GM12878 (cell line): Measurements from ENCODE around the gene OR10H1. TPM values are rescaled to one million over a fixed set of nuclear protein-coding genes. Genes with fewer than 3 reads are reported as not detected.

Experiments
- ATAC-seq: fragments of 200-7000 bp; cut with Tn5 transposase; 3 replicates; pipeline ENCODE4 v1.9.1; 2020; ENCODE audit warnings: mild to moderate bottlenecking, moderate library complexity
- BruUV-seq: library from RNA; stranded (reverse); fragments of 400-500 nt; replicated peaks from 2 replicates; lab custom pipeline; 2021; lab: Mats Ljungman, UMichigan
- CTCF ChIA-PET: fragments of 300-600 bp; sonication (Branson Sonifier 250); formaldehyde crosslinking; extraction: SDS; loops from one replicate; lab custom pipeline; 2021; ENCODE audit warnings: inconsistent platforms; lab: Yijun Ruan, JAX
- POLR2A ChIA-PET: fragments of 350-600 bp; formaldehyde crosslinking; extraction: SDS; loops from one replicate; lab custom pipeline; 2021; ENCODE audit warnings: inconsistent platforms; lab: Charles Lee
- RAD21 ChIA-PET: fragments of 300-600 bp; sonication (Branson Sonifier 250); formaldehyde crosslinking; loops from one replicate; lab custom pipeline; 2023; ENCODE audit warnings: antibody characterized with exemption; ENCODE audit not compliant: unreplicated experiment; lab: Charles Lee
- SMC1A ChIA-PET: fragments of 300-600 bp; sonication (Branson Sonifier 250); formaldehyde crosslinking; loops from one replicate; lab custom pipeline; 2023; ENCODE audit not compliant: unreplicated experiment, uncharacterized antibody; lab: Charles Lee
- DNase-seq: peaks from one replicate; pipeline ENCODE4 v3.0.0-alpha.2; 2011; ENCODE audit warnings: low read depth, low spot score
- FAIRE-seq: peaks from 3 replicates; lab custom pipeline; 2011; peaks lifted over from hg19 to GRCh38; lab: Jason Lieb, UNC
- H2AFZ ChIP-seq: 2 replicates; pipeline ENCODE4 v1.6.0; 2011; ENCODE audit warnings: low read depth, low read length, control low read depth; ENCODE audit not compliant: control insufficient read depth
- H3K27ac ChIP-seq: 2 replicates; pipeline ENCODE4 v1.5.1; 2011; ENCODE audit warnings: control low read depth; ENCODE audit not compliant: control insufficient read depth, insufficient read depth
- H3K27me3 ChIP-seq, 2 experiments: replicated peaks in 1 of 2; 2 replicates each; pipeline versions ENCODE4 v1.6.0 to v1.6.1; 2011; ENCODE audit warnings: low read length in 1 of 2; ENCODE audit not compliant: control insufficient read depth in 2 of 2, insufficient read depth in 2 of 2
- H3K36me3 ChIP-seq, 2 experiments: 2 replicates each; pipeline ENCODE4 v1.5.1; 2011; ENCODE audit warnings: low read length in 1 of 2; ENCODE audit not compliant: control insufficient read depth in 2 of 2, insufficient read depth in 2 of 2
- H3K4me1 ChIP-seq: 2 replicates; pipeline ENCODE4 v1.6.1; 2011; ENCODE audit warnings: mild to moderate bottlenecking, low read length, moderate library complexity, mixed read lengths; ENCODE audit not compliant: control insufficient read depth, insufficient read depth
- H3K4me2 ChIP-seq: 2 replicates; pipeline ENCODE4 v1.6.0; 2011; ENCODE audit warnings: control low read depth; ENCODE audit not compliant: control insufficient read depth, insufficient read depth
- H3K4me3 ChIP-seq: fragments of 200-600 bp; sonication (generic); 2 replicates; pipeline ENCODE4 v1.5.1; 2016
- H3K79me2 ChIP-seq: 2 replicates; pipeline ENCODE4 v1.6.0; 2011; ENCODE audit warnings: low read length; ENCODE audit not compliant: control insufficient read depth, insufficient read depth
- H3K9ac ChIP-seq: 2 replicates; pipeline ENCODE4 v1.8.0; 2011; ENCODE audit warnings: low read length, control low read depth, mixed read lengths; ENCODE audit not compliant: control insufficient read depth, insufficient read depth
- H3K9me3 ChIP-seq: replicated peaks from 3 replicates; pipeline ENCODE4 v1.5.1; 2011; ENCODE audit warnings: mild to moderate bottlenecking, low read length; ENCODE audit not compliant: control insufficient read depth, insufficient read depth
- H4K20me1 ChIP-seq: 2 replicates; pipeline ENCODE4 v1.6.0; 2011; ENCODE audit not compliant: control insufficient read depth, insufficient read depth
- BMI1 ChIP-seq: fragments of 450-650 bp; IDR thresholded peaks from 2 replicates; pipeline ENCODE4 v1.6.1; 2016; ENCODE audit warnings: mild to moderate bottlenecking, moderate library complexity, borderline replicate concordance
- FOXK2 ChIP-seq: fragments of 450-650 bp; IDR thresholded peaks from 2 replicates; pipeline ENCODE4 v1.6.1; 2017; ENCODE audit warnings: mild to moderate bottlenecking, moderate library complexity
- HCFC1 ChIP-seq: fragments of 150-350 bp; IDR thresholded peaks from 2 replicates; pipeline ENCODE4 v1.6.1; 2014; ENCODE audit warnings: low read length
- IKZF2 ChIP-seq, 2 experiments: fragments of 450-650 bp; IDR thresholded peaks; 2 replicates each; pipeline ENCODE4 v1.6.1; 2017; ENCODE audit warnings: mild to moderate bottlenecking in 2 of 2, moderate library complexity in 2 of 2
- JUND ChIP-seq: IDR thresholded peaks from 2 replicates; pipeline ENCODE4 v1.6.1; 2012; ENCODE audit warnings: low read depth, mild to moderate bottlenecking, low read length, improper control_type of control experiment, moderate library complexity
- MLLT1 ChIP-seq: fragments of 450-650 bp; IDR thresholded peaks from 2 replicates; pipeline ENCODE4 v1.6.1; 2016; ENCODE audit warnings: mild to moderate bottlenecking
- NFIC ChIP-seq: IDR thresholded peaks from 2 replicates; pipeline ENCODE4 v1.6.1; 2012; ENCODE audit warnings: low read depth, mild to moderate bottlenecking, inconsistent platforms, low read length, moderate library complexity
- NR2F1 ChIP-seq: fragments of 450-650 bp; conservative IDR thresholded peaks from 2 replicates; pipeline ENCODE4 v1.6.1; 2017; ENCODE audit warnings: mild to moderate bottlenecking
- RELB ChIP-seq: fragments of 450-650 bp; IDR thresholded peaks from 2 replicates; pipeline ENCODE4 v1.6.1; 2017; ENCODE audit warnings: low read depth, mild to moderate bottlenecking, moderate library complexity
- SKIL ChIP-seq: fragments of 450-650 bp; IDR thresholded peaks from 2 replicates; pipeline ENCODE4 v1.6.1; 2017; ENCODE audit warnings: mild to moderate bottlenecking, low read depth, inconsistent platforms; ENCODE audit not compliant: poor library complexity, severe bottlenecking
- SUZ12 ChIP-seq: fragments of 200-600 bp; sonication (generic); IDR thresholded peaks from one replicate; pipeline ENCODE4 v1.6.1; 2018; ENCODE audit warnings: antibody characterized with exemption, mild to moderate bottlenecking; ENCODE audit not compliant: unreplicated experiment
- TARDBP ChIP-seq: IDR thresholded peaks from 2 replicates; pipeline ENCODE4 v1.6.1; 2016; ENCODE audit warnings: borderline replicate concordance
- TBL1XR1 ChIP-seq: IDR thresholded peaks from 2 replicates; pipeline ENCODE4 v1.6.1; 2012; ENCODE audit warnings: low read depth, low read length, improper control_type of control experiment
- USF1 ChIP-seq: IDR thresholded peaks from 2 replicates; pipeline ENCODE4 v1.6.1; 2011; ENCODE audit warnings: borderline replicate concordance, low read depth, mild to moderate bottlenecking, moderate library complexity, mixed read lengths, low read length; ENCODE audit not compliant: insufficient read depth; ENCODE audit errors: extremely low read length
- ZBTB11 ChIP-seq: fragments of 450-650 bp; formaldehyde crosslinking; IDR thresholded peaks from 2 replicates; pipeline ENCODE4 v1.5.0; 2022; ENCODE audit warnings: mild to moderate bottlenecking, missing genetic modification characterization
- WGBS: methylation state at CpG from one replicate; pipeline ENCODE4 v1.1.6; 2016; ENCODE audit warnings: low lambda C conversion rate; ENCODE audit not compliant: insufficient replicate concordance, insufficient coverage; ENCODE audit errors: missing lambda C conversion rate; 5-methylcytosine and 5-hydroxymethylcytosine counted together
- in situ Hi-C: fragments of 300-500 bp; cut with MboI; formaldehyde crosslinking; loops from 9 replicates; pipeline ENCODE4 v1.14.3; 2018; ENCODE audit warnings: mixed read lengths
- intact Hi-C: fragments of 100-400 bp; cut with micrococcal nuclease; formaldehyde crosslinking; loops from one replicate; pipeline ENCODE4 v1.14.2; 2022; ENCODE audit not compliant: unreplicated experiment
- polyA plus RNA-seq, 11 experiments: library from polyadenylated mRNA; depleted of rRNA in 4 of 11; unstranded in 6 of 11; stranded (reverse) in 5 of 11; fragments of >200 nt; fragmentation: Nextera tagmentation in 4 of 11; fragmentation: Illumina TruSeq in 1 of 11; extraction: Ambion mirVana in 4 of 11; extraction: Trizol in 1 of 11; gene quantifications; 1 replicate in 1 of 11; 2 replicates in 10 of 11; pipeline versions ENCODE4 v1.2.1 to v1.2.3, GENCODE V29; 2011 to 2016; ENCODE audit warnings: inconsistent platforms in 2 of 11, missing spikeins in 2 of 11, low read depth in 1 of 11
- total RNA-seq, 4 experiments: library from RNA; depleted of rRNA in 3 of 4; stranded (reverse); fragments of >200 nt in 3 of 4; fragmentation: Illumina TruSeq in 1 of 4; extraction: Trizol in 1 of 4; gene quantifications; 2 replicates each; pipeline versions ENCODE4 v1.2.1 to v1.2.3, GENCODE V29; 2013 to 2021

The OR10H1 gene
- total and polyA plus RNA-seq, 10 of the 15 experiments (the other 5 are each of a cell fraction or from before 2014, with no cell fraction given): not detected

- RAD21 ChIA-PET: no interaction called here
- intact Hi-C loops: loop anchor here (5.0 kb wide), 1 partner anchor 98 kb away; no protein-coding TSS in a partner anchor
- 4% methylated on average over 2 of the region's 2 CpGs for WGBS
- DNase-seq (no peak), FAIRE-seq (no peak), ATAC-seq (no peak)
- no peak overlapping the region for H3K9ac ChIP-seq
- H3K36me3 ChIP-seq: no peaks in the 10 kb centered on the region
- no peak overlapping the region for H2AFZ ChIP-seq
- CTCF ChIA-PET: no interaction called here
- no peaks in the 10 kb centered on the region for H3K27me3 ChIP-seq
- no peak overlapping the region for H3K27ac ChIP-seq
- no TSS peak for BruUV-seq
- no peaks in the 10 kb centered on the region for H4K20me1 ChIP-seq
- H3K9me3 ChIP-seq: no peaks in the 10 kb centered on the region
- in situ Hi-C loops: loop anchor here (5.0 kb wide), 1 partner anchor 103 kb away; the partner anchor contains the start of gene CYP4F12
- no peak for TF ChIP-seq SUZ12
- TF ChIP-seq IKZF2 (IDR thresholded peaks at IDR 0.05): no peak
- no peak for TF ChIP-seq FOXK2
- TF ChIP-seq NR2F1: no peak
- TF ChIP-seq TARDBP: no peak
- TF ChIP-seq MLLT1: no peak
- no peak for TF ChIP-seq TBL1XR1
- TF ChIP-seq JUND: no peak
- TF ChIP-seq SKIL: no peak
- TF ChIP-seq ZBTB11 (CRISPR knock-in tag): no peak
- TF ChIP-seq USF1: no peak
- no peak for TF ChIP-seq RELB
- no peak for TF ChIP-seq BMI1
- no peak for TF ChIP-seq HCFC1
- TF ChIP-seq NFIC: no peak
- SMC1A ChIA-PET: no interaction called here
- H3K4me1 ChIP-seq: no peaks in the 10 kb centered on the region
- no peaks in the 10 kb centered on the region for H3K79me2 ChIP-seq
- no peak overlapping the region for H3K4me2 ChIP-seq
- POLR2A ChIA-PET: no interaction called here
- H3K4me3 ChIP-seq: no peak overlapping the region
Observed at GRCh38 chr19:15775249-15775648, 40.2 kb downstream of the OR10H1 start.
